GM19468 (cell line): Measurements from ENCODE around the gene SMARCA2.

ENCODE experiments used
- ATAC-seq: cut with Tn5 transposase; IDR thresholded peaks from one replicate; pipeline ENCODE4 v1.9.1; 2021; ENCODE audit warnings: mild to moderate bottlenecking, moderate library complexity, moderate number of reproducible peaks; ENCODE audit not compliant: unreplicated experiment; ENCODE audit errors: extremely low read depth

Gene SMARCA2

GRCh38 chr9:2014696-2015580 is at the start of gene SMARCA2:
Gene SMARCA2 (plus strand): TSS chr9:2015347. CDS start chr9:2029023, 13,676 bp downstream.
- peak; percentile 88 for ATAC-seq

- no peak for ATAC-seq
Observed at GRCh38 chr9:1966725-1967366, 48.3 kb upstream of the SMARCA2 start.

- ATAC-seq: no peak
Observed at GRCh38 chr9:1969160-1969559, 46.0 kb upstream of the SMARCA2 start.

- no peak for ATAC-seq
Observed at GRCh38 chr9:1969898-1970297, 45.2 kb upstream of the SMARCA2 start.

- no peak for ATAC-seq
Observed at GRCh38 chr9:1972672-1973071, 42.5 kb upstream of the SMARCA2 start.

- ATAC-seq: no peak
Observed at GRCh38 chr9:1977026-1977425, 38.1 kb upstream of the SMARCA2 start.

- ATAC-seq: no peak
Observed at GRCh38 chr9:1978941-1979340, 36.2 kb upstream of the SMARCA2 start.

GRCh38 chr9:1979741-1980367 is 35.3 kb upstream of the SMARCA2 start:
- ATAC-seq: no peak

GRCh38 chr9:1980387-1980786 is 34.8 kb upstream of the SMARCA2 start:
- ATAC-seq: no peak

- ATAC-seq: no peak
Observed at GRCh38 chr9:1982074-1982473, 33.1 kb upstream of the SMARCA2 start.

GRCh38 chr9:1986341-1986740 is 28.8 kb upstream of the SMARCA2 start:
- no peak for ATAC-seq

GRCh38 chr9:1989500-1989899 is 25.6 kb upstream of the SMARCA2 start:
- no peak for ATAC-seq

GRCh38 chr9:1994180-1994579 is 21.0 kb upstream of the SMARCA2 start:
- no peak for ATAC-seq

- no peak for ATAC-seq
Observed at GRCh38 chr9:1995084-1995483, 20.1 kb upstream of the SMARCA2 start.

- ATAC-seq: no peak
Observed at GRCh38 chr9:1996156-1996555, 19.0 kb upstream of the SMARCA2 start.

- ATAC-seq: no peak
Observed at GRCh38 chr9:1997646-1998045, 17.5 kb upstream of the SMARCA2 start.

GRCh38 chr9:1998111-1998510 is 17.0 kb upstream of the SMARCA2 start:
- no peak for ATAC-seq

- no peak for ATAC-seq
Observed at GRCh38 chr9:2000314-2000713, 14.8 kb upstream of the SMARCA2 start.

- no peak for ATAC-seq
Observed at GRCh38 chr9:2008372-2008771, 6.8 kb upstream of the SMARCA2 start.

GRCh38 chr9:2012347-2012746 is 2.8 kb upstream of the SMARCA2 start:
- ATAC-seq: no peak
